Brain microvascular endothelial cell (primary cell): ENCODE results near the gene CLIP4.
A peak's percentile ranks its signal among the peaks of the same experiment; 100 is the strongest.

Experiments
- DNase-seq: peaks from one replicate; pipeline ENCODE4 v3.0.0-alpha.2; 2020
- H3K27ac ChIP-seq: fragments of 250-450 bp; sonication (Bioruptor Pico); 2 replicates; pipeline ENCODE4 v1.5.1; 2020; ENCODE audit warnings: mild to moderate bottlenecking, moderate library complexity
- H3K27me3 ChIP-seq: fragments of 250-450 bp; sonication (Bioruptor Pico); replicated peaks from 2 replicates; pipeline ENCODE4 v1.5.1; 2020; ENCODE audit warnings: mild to moderate bottlenecking
- H3K36me3 ChIP-seq: fragments of 250-450 bp; sonication (Bioruptor Pico); replicated peaks from 2 replicates; pipeline ENCODE4 v1.5.1; 2020; ENCODE audit warnings: mild to moderate bottlenecking
- H3K4me3 ChIP-seq: 2 replicates; pipeline ENCODE4 v1.5.1; 2011; ENCODE audit warnings: low read depth, mild to moderate bottlenecking, control low read depth, low read length, moderate library complexity
- in situ Hi-C: cut with HindIII; loops from 2 replicates; pipeline ENCODE4 v1.10.0; 2017; ENCODE audit warnings: low sequenced_read_pairs, low pct_ligation_motif_present
- TF ChIP-seq, protein P1 (sequence below): IDR thresholded peaks from 2 replicates; pipeline ENCODE4 v1.5.1; 2011; ENCODE audit warnings: low read depth, mild to moderate bottlenecking, moderate library complexity, low read length, control low read depth, inconsistent platforms; ENCODE audit errors: missing control alignments

The CLIP4 gene

DNA sequence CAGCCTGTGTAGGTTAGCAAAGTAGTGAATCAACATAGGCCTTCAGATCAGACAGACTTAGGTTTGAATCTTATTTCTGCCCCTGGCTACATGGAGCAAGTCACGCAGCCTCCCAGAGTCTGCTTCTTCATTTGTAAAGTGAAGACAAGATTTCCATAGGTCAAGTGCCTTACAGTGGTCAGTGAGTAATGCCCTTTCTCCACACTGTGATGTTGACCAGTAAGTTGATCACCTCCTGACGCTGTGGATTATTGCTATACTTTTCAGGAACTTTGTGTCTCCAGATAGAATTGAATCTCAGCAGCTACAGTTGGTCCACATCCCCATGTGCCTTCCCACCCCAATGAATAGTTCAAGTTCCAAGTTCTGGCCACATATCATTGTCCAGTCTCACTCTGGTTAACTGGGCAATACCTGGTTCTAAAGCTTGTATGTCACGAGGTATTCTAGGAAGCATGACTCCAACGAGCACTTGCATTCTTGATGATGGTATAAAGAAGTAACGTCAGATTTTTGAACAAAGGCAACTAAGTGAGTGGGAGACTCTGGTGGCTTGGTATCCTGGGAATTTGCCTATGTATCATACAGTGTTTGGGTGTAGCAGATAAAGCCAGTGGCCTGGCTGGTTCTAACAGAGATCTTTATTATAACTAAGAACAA is 2.1 kb upstream of the CLIP4 start:
- H3K27ac ChIP-seq: peak overlapping the region; percentile 64

GRCh38 chr2:29113891-29114321 is 1.3 kb upstream of the CLIP4 start:
- DNase-seq: peak; percentile 85
- in situ Hi-C loops: no loop called here
- TF ChIP-seq, protein P1, sequence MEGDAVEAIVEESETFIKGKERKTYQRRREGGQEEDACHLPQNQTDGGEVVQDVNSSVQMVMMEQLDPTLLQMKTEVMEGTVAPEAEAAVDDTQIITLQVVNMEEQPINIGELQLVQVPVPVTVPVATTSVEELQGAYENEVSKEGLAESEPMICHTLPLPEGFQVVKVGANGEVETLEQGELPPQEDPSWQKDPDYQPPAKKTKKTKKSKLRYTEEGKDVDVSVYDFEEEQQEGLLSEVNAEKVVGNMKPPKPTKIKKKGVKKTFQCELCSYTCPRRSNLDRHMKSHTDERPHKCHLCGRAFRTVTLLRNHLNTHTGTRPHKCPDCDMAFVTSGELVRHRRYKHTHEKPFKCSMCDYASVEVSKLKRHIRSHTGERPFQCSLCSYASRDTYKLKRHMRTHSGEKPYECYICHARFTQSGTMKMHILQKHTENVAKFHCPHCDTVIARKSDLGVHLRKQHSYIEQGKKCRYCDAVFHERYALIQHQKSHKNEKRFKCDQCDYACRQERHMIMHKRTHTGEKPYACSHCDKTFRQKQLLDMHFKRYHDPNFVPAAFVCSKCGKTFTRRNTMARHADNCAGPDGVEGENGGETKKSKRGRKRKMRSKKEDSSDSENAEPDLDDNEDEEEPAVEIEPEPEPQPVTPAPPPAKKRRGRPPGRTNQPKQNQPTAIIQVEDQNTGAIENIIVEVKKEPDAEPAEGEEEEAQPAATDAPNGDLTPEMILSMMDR: no peak
- Histone ChIP-seq H3K36me3 (no peaks in the 10 kb centered on the region), H3K27ac (peak overlapping the region; percentile 64), H3K27me3 (no peaks in the 10 kb centered on the region), H3K4me3 (no peak overlapping the region)

More for the DNA sequence above, 2.1 kb upstream of the CLIP4 start:
- TF ChIP-seq, protein P1: no peak
- Histone ChIP-seq H3K27me3 (no peaks in the 10 kb centered on the region), H3K4me3 (no peak overlapping the region), H3K36me3 (no peaks in the 10 kb centered on the region)
- DNase-seq: peak; percentile 66
- in situ Hi-C loops: no loop called here

GRCh38 chr2:29114586-29114945 is 649 bp upstream of the CLIP4 start:
- peak overlapping the region; percentile 69 for H3K4me3 ChIP-seq
- TF ChIP-seq, protein P1: no peak

DNA sequence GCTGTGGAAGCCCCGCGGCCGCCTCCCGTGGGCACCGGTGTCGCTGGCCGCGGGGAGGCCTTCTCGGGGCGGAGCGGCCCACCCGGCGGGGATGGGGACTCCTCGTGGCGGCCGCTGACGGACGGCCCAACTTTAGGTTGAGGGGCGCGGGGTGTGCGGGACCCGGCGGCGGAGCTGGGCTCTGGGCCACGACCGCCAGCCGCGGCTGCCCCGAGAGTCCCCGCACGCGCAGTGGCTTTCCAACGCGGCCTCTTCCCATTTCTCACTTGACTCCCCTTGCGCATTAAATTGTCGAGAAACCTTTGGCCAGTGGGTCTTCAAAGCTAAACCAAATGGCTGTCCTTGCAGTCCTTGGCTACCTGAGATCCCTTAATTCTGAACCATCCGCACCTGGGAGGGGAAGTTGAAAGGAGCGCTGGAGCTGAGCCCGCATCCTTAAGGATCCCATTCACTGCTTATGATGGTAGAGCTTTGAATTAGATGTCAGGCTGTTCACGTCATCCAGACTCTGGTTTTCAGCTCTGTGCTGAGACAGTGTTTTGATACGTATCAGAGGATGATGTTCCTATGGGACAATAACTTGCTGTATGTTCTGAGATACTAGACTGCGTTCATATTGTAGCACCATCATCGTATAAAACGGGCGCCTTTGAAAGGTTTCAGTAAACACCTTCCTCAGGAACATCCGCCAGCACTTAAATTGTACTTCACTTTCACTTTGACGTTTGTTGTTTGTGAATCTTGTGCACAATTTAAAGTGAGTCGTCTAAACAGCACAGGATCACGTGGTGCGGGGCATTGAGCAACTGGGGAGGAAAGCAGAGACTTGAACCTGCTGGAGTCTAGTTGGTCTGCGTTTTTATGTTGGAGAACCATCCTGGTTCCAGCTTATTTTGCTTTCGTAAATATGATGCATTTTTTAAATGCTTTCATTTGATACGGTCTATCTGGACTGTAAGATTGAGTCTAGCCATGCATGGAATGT is 874 bp downstream of the CLIP4 start:
- Histone ChIP-seq H3K36me3 (no peaks in the 10 kb centered on the region), H3K4me3 (peak overlapping the region; percentile 69), H3K27me3 (no peaks in the 10 kb centered on the region), H3K27ac (peak overlapping the region; percentile 85)
- in situ Hi-C loops: no loop called here
- TF ChIP-seq, protein P1: no peak
- DNase-seq: peak; percentile 75

More at GRCh38 chr2:29114586-29114945, 649 bp upstream of the CLIP4 start:
- in situ Hi-C loops: no loop called here
- Histone ChIP-seq H3K36me3 (no peaks in the 10 kb centered on the region), H3K27me3 (no peaks in the 10 kb centered on the region), H3K27ac (peak overlapping the region; percentile 85)
- DNase-seq: no peak

- TF ChIP-seq, protein P1: no peak
- Histone ChIP-seq H3K27ac (peak overlapping the region; percentile 85), H3K4me3 (no peak overlapping the region), H3K27me3 (no peaks in the 10 kb centered on the region), H3K36me3 (no peaks in the 10 kb centered on the region)
- no peak for DNase-seq
- in situ Hi-C loops: no loop called here
Observed at GRCh38 chr2:29117636-29118303, 2.6 kb downstream of the CLIP4 start.
